Measurements from ENCODE around the gene CACNA1B. TPM values are rescaled to one million over a fixed set of nuclear protein-coding genes. Genes with fewer than 3 reads are reported as not detected.

The CACNA1B gene
- total RNA-seq, 1 donor from 2014 or later: 0.84 TPM

GRCh38 chr9:138009803-138010690 lies 132.5 kb downstream of the CACNA1B start:
- no peak for TF ChIP-seq CTCF (IDR thresholded peaks at IDR 0.05; ENCODE audit: insufficient read depth, low read length, poor library complexity, severe bottlenecking)
- no peak for DNase-seq (ENCODE audit: low read depth)
- Histone ChIP-seq H3K4me3 (ENCODE audit: low read depth, low read length) (no peak overlapping the region), H3K36me3 (ENCODE audit: control insufficient read depth, insufficient read depth, low read length) (no peaks in the 10 kb centered on the region), H3K27me3 (ENCODE audit: control insufficient read depth, insufficient read depth, low read length) (peaks cover 3% of the 10 kb centered on the region)

- no peak for TF ChIP-seq CTCF (IDR thresholded peaks at IDR 0.05; ENCODE audit: insufficient read depth, low read length, poor library complexity, severe bottlenecking)
- peaks cover 3% of the 10 kb centered on the region for H3K27me3 ChIP-seq (ENCODE audit: control insufficient read depth, insufficient read depth, low read length)
- no peak overlapping the region for H3K4me3 ChIP-seq (ENCODE audit: low read depth, low read length)
- no peaks in the 10 kb centered on the region for H3K36me3 ChIP-seq (ENCODE audit: control insufficient read depth, insufficient read depth, low read length)
- no peak for DNase-seq (ENCODE audit: low read depth)
These were observed 133.3 kb downstream of the CACNA1B start for GRCh38 chr9:138010861-138011260.

DNA sequence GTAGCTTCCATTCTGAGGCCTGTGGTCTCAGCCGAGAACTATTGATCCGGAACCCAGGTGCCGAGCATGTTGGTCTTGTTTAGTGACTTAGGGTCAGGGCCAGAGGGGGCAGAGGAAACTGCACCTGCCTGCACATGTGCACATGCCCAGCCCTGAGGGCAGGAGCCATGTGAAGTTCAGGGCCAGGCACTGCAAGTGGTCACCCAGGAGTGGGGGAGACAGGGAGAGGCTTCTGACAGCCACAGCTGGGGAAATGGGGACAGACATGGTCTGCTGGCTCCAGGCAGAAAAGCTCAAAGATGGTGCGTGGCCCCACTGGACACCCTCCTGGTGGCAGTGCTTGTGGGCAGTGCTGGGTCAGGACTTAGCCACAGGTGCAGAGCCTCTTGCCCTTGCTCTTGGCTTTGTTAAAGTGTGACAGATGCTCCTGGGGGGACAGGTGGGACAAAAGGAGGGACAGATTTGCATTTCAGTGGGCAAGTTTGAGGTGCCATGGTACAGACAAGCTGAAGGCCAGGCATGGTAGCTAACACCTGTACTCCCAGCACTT lies 134.4 kb downstream of the CACNA1B start:
- Histone ChIP-seq H3K36me3 (ENCODE audit: control insufficient read depth, insufficient read depth, low read length) (no peaks in the 10 kb centered on the region), H3K4me3 (ENCODE audit: low read depth, low read length) (no peak overlapping the region), H3K27me3 (ENCODE audit: control insufficient read depth, insufficient read depth, low read length) (peaks cover 3% of the 10 kb centered on the region)
- TF ChIP-seq CTCF (IDR thresholded peaks at IDR 0.05; ENCODE audit: insufficient read depth, low read length, poor library complexity, severe bottlenecking): no peak
- DNase-seq (ENCODE audit: low read depth): no peak

GRCh38 chr9:138013273-138013672 lies 135.7 kb downstream of the CACNA1B start:
- Histone ChIP-seq H3K36me3 (ENCODE audit: control insufficient read depth, insufficient read depth, low read length) (no peaks in the 10 kb centered on the region), H3K27me3 (ENCODE audit: control insufficient read depth, insufficient read depth, low read length) (peaks cover 3% of the 10 kb centered on the region), H3K4me3 (ENCODE audit: low read depth, low read length) (no peak overlapping the region)
- DNase-seq (ENCODE audit: low read depth): no peak
- TF ChIP-seq CTCF (IDR thresholded peaks at IDR 0.05; ENCODE audit: insufficient read depth, low read length, poor library complexity, severe bottlenecking): no peak

- H3K4me3 ChIP-seq (ENCODE audit: low read depth, low read length): no peak overlapping the region
- DNase-seq (ENCODE audit: low read depth): no peak
- H3K36me3 ChIP-seq (ENCODE audit: control insufficient read depth, insufficient read depth, low read length): no peaks in the 10 kb centered on the region
- peaks cover 3% of the 10 kb centered on the region for H3K27me3 ChIP-seq (ENCODE audit: control insufficient read depth, insufficient read depth, low read length)
- TF ChIP-seq CTCF (IDR thresholded peaks at IDR 0.05; ENCODE audit: insufficient read depth, low read length, poor library complexity, severe bottlenecking): no peak
These were observed 136.4 kb downstream of the CACNA1B start for GRCh38 chr9:138013836-138014562.
